GM18951 (cell line): Measurements from ENCODE around the gene CTNNAL1.
"Not testable (repeated sequence)": the region's sequence is repeated elsewhere in the genome, so short reads cannot be mapped to it uniquely, and the experiment has no call there.

Source experiments
- POLR2A ChIP-seq: IDR thresholded peaks from 4 replicates; pipeline ENCODE4 v1.6.1; 2011; ENCODE audit warnings: mild to moderate bottlenecking; ENCODE audit not compliant: insufficient read length, insufficient read depth; ENCODE audit errors: extremely low read depth
- in situ Hi-C: fragments of 300-500 bp; cut with MboI; formaldehyde crosslinking; loops from one replicate; pipeline ENCODE4 v1.12.0; 2022; ENCODE audit warnings: low sequenced_read_pairs, mixed read lengths, inconsistent platforms; ENCODE audit not compliant: unreplicated experiment

Gene CTNNAL1

GRCh38 chr9:109012876-109013678 lies at the start of gene CTNNAL1:
Gene CTNNAL1 (minus strand): TSS chr9:109013499. CDS start chr9:109013442, 57 bp downstream.
- peak; percentile 81 for TF ChIP-seq POLR2A
- in situ Hi-C loops = no loop called here

- in situ Hi-C loops = no loop called here
- no peak for TF ChIP-seq POLR2A
Measured at GRCh38 chr9:109062543-109062942, 49.2 kb upstream of the CTNNAL1 start.

GRCh38 chr9:109060191-109060590 lies 46.9 kb upstream of the CTNNAL1 start:
- no peak for TF ChIP-seq POLR2A
- in situ Hi-C loops = no loop called here

GRCh38 chr9:109053121-109053520 lies 39.8 kb upstream of the CTNNAL1 start:
- in situ Hi-C loops = not testable (repeated sequence)

GRCh38 chr9:109052416-109052815 lies 39.1 kb upstream of the CTNNAL1 start:
- no peak for TF ChIP-seq POLR2A
- in situ Hi-C loops = no loop called here

- in situ Hi-C loops = no loop called here
- no peak for TF ChIP-seq POLR2A
Measured at GRCh38 chr9:109051733-109052132, 38.4 kb upstream of the CTNNAL1 start.

GRCh38 chr9:109050444-109050843 lies 37.1 kb upstream of the CTNNAL1 start:
- no peak for TF ChIP-seq POLR2A
- in situ Hi-C loops = no loop called here

- in situ Hi-C loops = no loop called here
- no peak for TF ChIP-seq POLR2A
Measured at GRCh38 chr9:109048822-109049221, 35.5 kb upstream of the CTNNAL1 start.

GRCh38 chr9:109047259-109047658 lies 34.0 kb upstream of the CTNNAL1 start:
- TF ChIP-seq POLR2A = no peak
- in situ Hi-C loops = no loop called here

GRCh38 chr9:109046346-109046745 lies 33.0 kb upstream of the CTNNAL1 start:
- in situ Hi-C loops = no loop called here
- no peak for TF ChIP-seq POLR2A

GRCh38 chr9:109043578-109043977 lies 30.3 kb upstream of the CTNNAL1 start:
- TF ChIP-seq POLR2A = no peak
- in situ Hi-C loops = no loop called here

GRCh38 chr9:109040571-109040970 lies 27.3 kb upstream of the CTNNAL1 start:
- in situ Hi-C loops = no loop called here
- no peak for TF ChIP-seq POLR2A

- in situ Hi-C loops = no loop called here
Measured at GRCh38 chr9:109039539-109039938, 26.2 kb upstream of the CTNNAL1 start.

GRCh38 chr9:109037946-109038715 lies 24.8 kb upstream of the CTNNAL1 start:
- TF ChIP-seq POLR2A = no peak
- in situ Hi-C loops = no loop called here

More at GRCh38 chr9:109039539-109039938, 26.2 kb upstream of the CTNNAL1 start:
- TF ChIP-seq POLR2A = no peak
